Measurements from ENCODE around the gene ALG1L2.
"Not testable (repeated sequence)": the region's sequence is repeated elsewhere in the genome, so short reads cannot be mapped to it uniquely, and the experiment has no call there.

ALG1L2 gene

GRCh38 chr3:130138992-130139391, 57.4 kb downstream of the ALG1L2 start:
- H3K79me2 ChIP-seq (ENCODE audit: insufficient read depth, low read length); H4K20me1 ChIP-seq (ENCODE audit: insufficient read depth, low read length); DNase-seq; H3K4me1 ChIP-seq (ENCODE audit: insufficient read depth, low read length); ATAC-seq (ENCODE audit: insufficient read depth, low read depth); H3K36me3 ChIP-seq (ENCODE audit: insufficient read depth, low read length); H2AFZ ChIP-seq (ENCODE audit: low read depth, low read length); H3K4me3 ChIP-seq (ENCODE audit: low read depth in 1 of 2, low read length in 2 of 2); H3K9me3 ChIP-seq (ENCODE audit: insufficient read depth, low read length, severe bottlenecking); H3K4me2 ChIP-seq (ENCODE audit: insufficient read depth, low read length); H3K27ac ChIP-seq (ENCODE audit: low read length); H3K27me3 ChIP-seq (ENCODE audit: insufficient read depth, low read length, poor library complexity); H3K9ac ChIP-seq (ENCODE audit: low read depth, low read length): not testable (repeated sequence)

- not testable (repeated sequence) for ATAC-seq (ENCODE audit: insufficient read depth, low read depth); H3K4me2 ChIP-seq (ENCODE audit: insufficient read depth, low read length); H3K79me2 ChIP-seq (ENCODE audit: insufficient read depth, low read length); H4K20me1 ChIP-seq (ENCODE audit: insufficient read depth, low read length); H3K4me1 ChIP-seq (ENCODE audit: insufficient read depth, low read length); H3K9me3 ChIP-seq (ENCODE audit: insufficient read depth, low read length, severe bottlenecking); DNase-seq; H3K9ac ChIP-seq (ENCODE audit: low read depth, low read length); H3K27ac ChIP-seq (ENCODE audit: low read length); H3K27me3 ChIP-seq (ENCODE audit: insufficient read depth, low read length, poor library complexity); H2AFZ ChIP-seq (ENCODE audit: low read depth, low read length); H3K4me3 ChIP-seq (ENCODE audit: low read depth in 1 of 2, low read length in 2 of 2); H3K36me3 ChIP-seq (ENCODE audit: insufficient read depth, low read length)
Observed at GRCh38 chr3:130140756-130141155, 59.1 kb downstream of the ALG1L2 start.

- H3K36me3 ChIP-seq (ENCODE audit: insufficient read depth, low read length); DNase-seq; ATAC-seq (ENCODE audit: insufficient read depth, low read depth): not testable (repeated sequence)
Observed at GRCh38 chr3:130143648-130144327, 62.2 kb downstream of the ALG1L2 start.

GRCh38 chr3:130144328-130144650, 62.7 kb downstream of the ALG1L2 start:
- not testable (repeated sequence) for H3K9me3 ChIP-seq (ENCODE audit: insufficient read depth, low read length, severe bottlenecking); H3K4me3 ChIP-seq (ENCODE audit: low read depth in 1 of 2, low read length in 2 of 2); H3K9ac ChIP-seq (ENCODE audit: low read depth, low read length); H2AFZ ChIP-seq (ENCODE audit: low read depth, low read length); H3K4me2 ChIP-seq (ENCODE audit: insufficient read depth, low read length); H3K36me3 ChIP-seq (ENCODE audit: insufficient read depth, low read length); H3K27ac ChIP-seq (ENCODE audit: low read length); H3K27me3 ChIP-seq (ENCODE audit: insufficient read depth, low read length, poor library complexity); DNase-seq; ATAC-seq (ENCODE audit: insufficient read depth, low read depth); H4K20me1 ChIP-seq (ENCODE audit: insufficient read depth, low read length); H3K79me2 ChIP-seq (ENCODE audit: insufficient read depth, low read length); H3K4me1 ChIP-seq (ENCODE audit: insufficient read depth, low read length)

More at GRCh38 chr3:130143648-130144327, 62.2 kb downstream of the ALG1L2 start:
- not testable (repeated sequence) for H3K9me3 ChIP-seq (ENCODE audit: insufficient read depth, low read length, severe bottlenecking); H3K79me2 ChIP-seq (ENCODE audit: insufficient read depth, low read length); H3K27ac ChIP-seq (ENCODE audit: low read length); H3K4me3 ChIP-seq (ENCODE audit: low read depth in 1 of 2, low read length in 2 of 2); H2AFZ ChIP-seq (ENCODE audit: low read depth, low read length); H3K9ac ChIP-seq (ENCODE audit: low read depth, low read length); H3K4me1 ChIP-seq (ENCODE audit: insufficient read depth, low read length); H3K27me3 ChIP-seq (ENCODE audit: insufficient read depth, low read length, poor library complexity); H3K4me2 ChIP-seq (ENCODE audit: insufficient read depth, low read length); H4K20me1 ChIP-seq (ENCODE audit: insufficient read depth, low read length)

- not testable (repeated sequence) for H3K4me2 ChIP-seq (ENCODE audit: insufficient read depth, low read length); DNase-seq; H2AFZ ChIP-seq (ENCODE audit: low read depth, low read length); H3K27me3 ChIP-seq (ENCODE audit: insufficient read depth, low read length, poor library complexity); H3K79me2 ChIP-seq (ENCODE audit: insufficient read depth, low read length); H4K20me1 ChIP-seq (ENCODE audit: insufficient read depth, low read length); ATAC-seq (ENCODE audit: insufficient read depth, low read depth); H3K9me3 ChIP-seq (ENCODE audit: insufficient read depth, low read length, severe bottlenecking); H3K27ac ChIP-seq (ENCODE audit: low read length); H3K4me1 ChIP-seq (ENCODE audit: insufficient read depth, low read length); H3K9ac ChIP-seq (ENCODE audit: low read depth, low read length); H3K36me3 ChIP-seq (ENCODE audit: insufficient read depth, low read length); H3K4me3 ChIP-seq (ENCODE audit: low read depth in 1 of 2, low read length in 2 of 2)
Observed at GRCh38 chr3:130145456-130145855, 63.8 kb downstream of the ALG1L2 start.

- H3K79me2 ChIP-seq (ENCODE audit: insufficient read depth, low read length); H3K27me3 ChIP-seq (ENCODE audit: insufficient read depth, low read length, poor library complexity); H3K4me1 ChIP-seq (ENCODE audit: insufficient read depth, low read length); DNase-seq; H3K9ac ChIP-seq (ENCODE audit: low read depth, low read length); H4K20me1 ChIP-seq (ENCODE audit: insufficient read depth, low read length); ATAC-seq (ENCODE audit: insufficient read depth, low read depth); H3K9me3 ChIP-seq (ENCODE audit: insufficient read depth, low read length, severe bottlenecking); H2AFZ ChIP-seq (ENCODE audit: low read depth, low read length); H3K36me3 ChIP-seq (ENCODE audit: insufficient read depth, low read length); H3K4me2 ChIP-seq (ENCODE audit: insufficient read depth, low read length); H3K4me3 ChIP-seq (ENCODE audit: low read depth in 1 of 2, low read length in 2 of 2); H3K27ac ChIP-seq (ENCODE audit: low read length): not testable (repeated sequence)
Observed at GRCh38 chr3:130146465-130146864, 64.8 kb downstream of the ALG1L2 start.

Measured in DND-41 (cell line).